T-cell (primary cell): Measurements from ENCODE around the gene KCTD18. TPM values are rescaled to one million over a fixed set of nuclear protein-coding genes. Genes with fewer than 3 reads are reported as not detected.
A peak's percentile ranks its signal among the peaks of the same experiment; 100 is the strongest.

Experiments
- ATAC-seq, 4 experiments: fragments of 200-7000 bp in 3 of 4; fragments of 150-1000 bp in 1 of 4; cut with Tn5 transposase; replicated peaks in 1 of 4; 1 replicate in 3 of 4; 2 replicates in 1 of 4; pipeline ENCODE4 v1.10.0; 2021; ENCODE audit warnings: moderate library complexity in 3 of 4, mild to moderate bottlenecking in 2 of 4, moderate number of reproducible peaks in 1 of 4
- CTCF ChIA-PET, 2 donors: fragments of 300-600 bp; sonication (Branson Sonifier 250); formaldehyde crosslinking; loops; one replicate each; lab custom pipeline; 2022; ENCODE audit warnings: antibody characterized with exemption in 2 of 2; lab: Charles Lee
- POLR2A ChIA-PET, 2 donors: fragments of 300-600 bp; sonication (Branson Sonifier 250); formaldehyde crosslinking; loops; one replicate each; lab custom pipeline; 2022; ENCODE audit warnings: antibody characterized with exemption in 2 of 2; lab: Charles Lee
- DNase-seq, 35 experiments: peaks; one replicate each; pipeline versions ENCODE4 v3.0.0 to v3.0.0-alpha.2; 2013 to 2023
- H3K27ac ChIP-seq: one replicate; pipeline ENCODE4 v1.5.1; 2013; ENCODE audit warnings: low read length
- H3K27me3 ChIP-seq, 2 experiments: replicated peaks in 1 of 2; 1 replicate in 1 of 2; 2 replicates in 1 of 2; pipeline versions ENCODE4 v1.6.1 to v1.7.0; 2013; ENCODE audit warnings: low read length in 1 of 2, mixed read lengths in 1 of 2; ENCODE audit not compliant: control insufficient read depth in 2 of 2, insufficient read depth in 2 of 2; ENCODE audit errors: extremely low read depth in 1 of 2
- H3K36me3 ChIP-seq, 2 donors: 1 replicate in 1 of 2; 2 replicates in 1 of 2; pipeline versions ENCODE4 v1.6.1 to v1.7.0; 2013; ENCODE audit warnings: low read length in 1 of 2; ENCODE audit not compliant: control insufficient read depth in 2 of 2, insufficient read depth in 1 of 2; ENCODE audit errors: extremely low read depth in 1 of 2
- H3K4me1 ChIP-seq, 2 experiments: 1 replicate in 1 of 2; 2 replicates in 1 of 2; pipeline versions ENCODE4 v1.6.1 to v1.7.0; 2013; ENCODE audit warnings: low read length in 2 of 2, mixed read lengths in 1 of 2; ENCODE audit not compliant: insufficient read depth in 2 of 2, control insufficient read depth in 1 of 2; ENCODE audit errors: extremely low read depth in 1 of 2
- H3K4me3 ChIP-seq, 2 donors: 1 replicate in 1 of 2; 2 replicates in 1 of 2; pipeline versions ENCODE4 v1.5.1 to v1.7.0; 2013; ENCODE audit warnings: mild to moderate bottlenecking in 2 of 2, low read length in 1 of 2, moderate library complexity in 1 of 2; ENCODE audit not compliant: control insufficient read depth in 1 of 2; ENCODE audit errors: extremely low read depth in 1 of 2
- H3K9me3 ChIP-seq: 2 replicates; pipeline ENCODE4 v1.7.0; 2013
- H3K27ac Mint-ChIP-seq, 2 donors: one replicate each; pipeline ENCODE4 v1.8.0; 2020 to 2021; ENCODE audit warnings: mild to moderate bottlenecking in 2 of 2, mixed read lengths in 2 of 2
- H3K27me3 Mint-ChIP-seq, 2 donors: one replicate each; pipeline ENCODE4 v1.8.0; 2021 to 2022; ENCODE audit warnings: mixed read lengths in 2 of 2
- H3K36me3 Mint-ChIP-seq: one replicate; pipeline ENCODE4 v1.8.0; 2021; ENCODE audit warnings: mixed read lengths
- H3K4me1 Mint-ChIP-seq, 3 donors: one replicate each; pipeline ENCODE4 v1.8.0; 2020 to 2022; ENCODE audit warnings: mixed read lengths in 3 of 3, mild to moderate bottlenecking in 1 of 3
- H3K4me3 Mint-ChIP-seq, 3 donors: one replicate each; pipeline ENCODE4 v1.8.0; 2020 to 2022; ENCODE audit warnings: mild to moderate bottlenecking in 3 of 3, mixed read lengths in 3 of 3, moderate library complexity in 3 of 3
- H3K9me3 Mint-ChIP-seq, 3 donors: one replicate each; pipeline ENCODE4 v1.8.0; 2020 to 2022; ENCODE audit warnings: mixed read lengths in 3 of 3
- WGBS: methylation state at CpG from one replicate; pipeline ENCODE4 v1.1.5; 2013; ENCODE audit warnings: missing lambda C conversion rate; ENCODE audit not compliant: insufficient coverage; 5-methylcytosine and 5-hydroxymethylcytosine counted together
- total RNA-seq, 35 experiments: library from RNA in 6 of 35; stranded (reverse) in 6 of 35; fragments of 120-200 nt in 1 of 35; gene quantifications; one replicate each; pipeline versions ENCODE4 v1.2.1 to v1.2.4 and lab custom pipeline; 2013 to 2026

KCTD18 gene
- total RNA-seq, 5 donors from 2014 or later (not counting 1 experiment from before 2014, with no cell fraction given) = 16.1 to 19.8 (median 19.1) TPM

DNA sequence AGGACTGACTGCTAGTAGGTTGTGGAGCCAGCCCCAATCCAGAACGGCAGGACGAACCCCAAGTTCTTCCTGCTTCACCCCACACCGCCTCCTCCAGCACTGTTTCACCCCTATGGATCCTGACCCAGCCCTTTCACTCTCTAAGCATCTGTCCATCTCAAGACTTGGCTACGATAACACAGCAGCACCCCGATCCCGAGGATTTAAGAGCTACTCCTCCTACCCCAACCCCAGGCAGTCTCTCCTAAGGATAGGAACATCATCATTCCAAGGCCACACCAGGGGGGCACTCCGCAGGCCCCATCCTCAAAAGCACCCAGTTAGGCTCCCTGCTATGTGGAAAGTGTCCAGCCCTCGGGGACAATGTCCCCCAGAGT lies 645 bp downstream of the KCTD18 start:
- POLR2A ChIA-PET = interaction anchor here in 1 of 2 donors (0.7 kb wide), 1 partner anchor 355 kb away, joined by 3 read pairs; the partner anchor contains the start of gene CLK1
- WGBS = 32% methylated on average over 5 of the region's 8 CpGs
- H3K27me3 ChIP-seq = peaks cover 0 to 2% of the 10 kb centered on the region in 2 experiments
- no peaks in the 10 kb centered on the region for H3K27me3 Mint-ChIP-seq
- H3K9me3 ChIP-seq = no peaks in the 10 kb centered on the region
- H3K27ac Mint-ChIP-seq = peak overlapping the region; percentile 93 to 94
- peaks cover 29 to 47% (median 40%) of the 10 kb centered on the region in 3 donors for H3K4me1 Mint-ChIP-seq
- peak overlapping the region; percentile 60 to 82 for H3K4me3 ChIP-seq
- H3K4me1 ChIP-seq = peaks cover 6 to 20% of the 10 kb centered on the region in 2 experiments
- H3K4me3 Mint-ChIP-seq = peak overlapping the region; percentile 89 to 92 (median 91)
- DNase-seq (peak in 5 of 35 experiments; percentile 1 to 21 (median 3)), ATAC-seq (peak in 1 of 4 experiments; percentile 0)
- peaks cover 0 to 8% of the 10 kb centered on the region in 2 donors for H3K36me3 ChIP-seq
- H3K9me3 Mint-ChIP-seq = no peaks in the 10 kb centered on the region
- H3K36me3 Mint-ChIP-seq = peaks cover 16% of the 10 kb centered on the region
- H3K27ac ChIP-seq = peak overlapping the region; percentile 67
- CTCF ChIA-PET = interaction anchor here (0.5 to 1.7 kb wide), 5 partner anchors 16 to 942 kb away, joined by 3 to 7 read pairs (median 4); partner anchors contain the start of genes SGO2 (in 1 of the 2), STRADB (in 1 of the 2) and TRAK2 (in 1 of the 2)

DNA sequence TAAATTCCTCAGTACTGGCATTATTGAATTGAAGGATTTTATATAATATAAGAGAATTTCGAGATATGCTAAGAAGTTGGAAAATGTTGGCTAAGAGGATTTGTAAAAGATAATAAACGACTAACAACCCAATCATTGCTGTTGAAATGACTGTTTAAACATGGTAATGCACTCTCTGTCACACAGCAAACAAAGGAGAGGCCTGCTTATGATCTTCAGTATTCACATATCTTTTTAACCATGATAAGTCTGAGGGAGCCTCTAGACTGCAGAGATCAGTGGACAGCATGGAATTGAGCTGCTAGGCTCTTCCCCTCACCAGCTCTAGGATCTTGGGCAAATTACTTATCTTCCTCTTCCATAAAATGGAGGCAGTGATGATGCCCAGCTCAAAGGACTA lies 2.7 kb downstream of the KCTD18 start:
- peaks cover 28% of the 10 kb centered on the region for H3K36me3 Mint-ChIP-seq
- peaks cover 0 to 3% (median 0%) of the 10 kb centered on the region in 3 donors for H3K9me3 Mint-ChIP-seq
- H3K27ac Mint-ChIP-seq = no peak overlapping the region
- ATAC-seq (no peak), DNase-seq (no peak)
- no CpG with 5 or more reads among the region's 2 CpGs for WGBS
- Histone ChIP-seq H3K36me3 (peaks cover 0 to 20% of the 10 kb centered on the region in 2 donors), H3K4me3 (no peak overlapping the region), H3K4me1 (peaks cover 6 to 18% of the 10 kb centered on the region in 2 experiments), H3K9me3 (no peaks in the 10 kb centered on the region), H3K27ac (no peak overlapping the region), H3K27me3 (peaks cover 0 to 2% of the 10 kb centered on the region in 2 experiments)
- POLR2A ChIA-PET = interaction anchor here in 1 of 2 donors (0.5 kb wide), 1 partner anchor 342 kb away, joined by 8 read pairs; no protein-coding TSS in a partner anchor
- H3K27me3 Mint-ChIP-seq = no peaks in the 10 kb centered on the region
- H3K4me1 Mint-ChIP-seq = peaks cover 36 to 51% (median 46%) of the 10 kb centered on the region in 3 donors
- no peak overlapping the region for H3K4me3 Mint-ChIP-seq
- CTCF ChIA-PET = no interaction called here

DNA sequence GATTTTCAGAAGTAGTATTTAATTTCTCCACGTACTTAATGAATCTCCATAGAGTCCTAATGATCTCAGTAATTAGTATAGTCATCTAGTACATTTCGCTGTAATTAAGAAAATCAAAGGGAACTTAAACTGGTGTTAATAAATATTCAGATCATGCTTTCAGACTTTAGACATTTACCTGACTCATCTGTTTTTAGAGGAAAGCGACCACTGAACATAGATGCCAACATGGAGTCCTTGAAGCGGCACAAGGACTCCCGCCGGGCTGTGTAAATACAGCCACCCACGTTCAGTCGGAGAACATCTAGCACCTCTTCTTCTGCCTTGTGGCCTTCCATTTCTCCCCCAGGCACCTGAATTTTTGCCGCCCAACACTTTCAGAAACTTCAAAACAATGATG lies 3.2 kb downstream of the KCTD18 start:
- Histone ChIP-seq H3K9me3 (no peaks in the 10 kb centered on the region), H3K36me3 (peaks cover 0 to 21% of the 10 kb centered on the region in 2 donors), H3K27me3 (no peaks in the 10 kb centered on the region), H3K4me1 (peaks cover 6 to 18% of the 10 kb centered on the region in 2 experiments), H3K4me3 (no peak overlapping the region), H3K27ac (no peak overlapping the region)
- ChIA-PET CTCF (no interaction called here), POLR2A (no interaction called here)
- Mint-ChIP-seq H3K9me3 (peaks cover 0 to 4% (median 0%) of the 10 kb centered on the region in 3 donors), H3K36me3 (peaks cover 31% of the 10 kb centered on the region), H3K27me3 (no peaks in the 10 kb centered on the region), H3K4me1 (peaks cover 36 to 51% (median 46%) of the 10 kb centered on the region in 3 donors), H3K4me3 (no peak overlapping the region), H3K27ac (peak overlapping the region in 1 of 2 donors; percentile 8)
- DNase-seq (no peak), ATAC-seq (no peak)
- WGBS = 95% methylated on average over 5 of the region's 9 CpGs

DNA sequence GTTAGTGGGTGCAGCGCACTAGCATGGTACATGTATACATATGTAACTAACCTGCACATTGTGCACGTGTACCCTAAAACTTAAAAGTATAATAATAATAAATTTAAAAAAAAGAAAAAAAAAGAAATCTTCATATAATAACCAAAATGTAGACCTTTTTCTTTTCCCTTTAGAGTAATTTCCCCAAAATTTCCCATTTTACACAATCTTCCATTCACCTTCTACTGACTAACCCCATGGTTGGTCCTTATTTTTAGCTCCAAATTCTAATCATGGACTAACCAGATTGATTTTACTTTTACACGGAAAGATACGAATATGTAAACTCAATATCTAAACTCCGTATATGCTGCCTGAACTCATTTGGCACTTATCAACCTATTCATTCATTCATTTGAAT lies 7.7 kb downstream of the KCTD18 start:
- ChIA-PET CTCF (no interaction called here), POLR2A (interaction anchor here (0.7 kb wide), 2 partner anchors 9 to 130 kb away, joined by 3 to 5 read pairs; no protein-coding TSS in a partner anchor)
- DNase-seq (no peak), ATAC-seq (no peak)
- no peaks in the 10 kb centered on the region for H3K27me3 Mint-ChIP-seq
- peaks cover 0 to 4% (median 0%) of the 10 kb centered on the region in 3 donors for H3K9me3 Mint-ChIP-seq
- no peaks in the 10 kb centered on the region for H3K9me3 ChIP-seq
- 100% methylated on average over 3 of the region's 5 CpGs for WGBS
- no peaks in the 10 kb centered on the region for H3K27me3 ChIP-seq
- no peak overlapping the region for H3K27ac Mint-ChIP-seq
- H3K27ac ChIP-seq = no peak overlapping the region
- no peak overlapping the region for H3K4me3 ChIP-seq
- H3K4me1 Mint-ChIP-seq = peaks cover 24 to 29% (median 25%) of the 10 kb centered on the region in 3 donors
- peaks cover 44% of the 10 kb centered on the region for H3K36me3 Mint-ChIP-seq
- H3K4me3 Mint-ChIP-seq = no peak overlapping the region
- peaks cover 0 to 38% of the 10 kb centered on the region in 2 donors for H3K36me3 ChIP-seq
- H3K4me1 ChIP-seq = no peaks in the 10 kb centered on the region

DNA sequence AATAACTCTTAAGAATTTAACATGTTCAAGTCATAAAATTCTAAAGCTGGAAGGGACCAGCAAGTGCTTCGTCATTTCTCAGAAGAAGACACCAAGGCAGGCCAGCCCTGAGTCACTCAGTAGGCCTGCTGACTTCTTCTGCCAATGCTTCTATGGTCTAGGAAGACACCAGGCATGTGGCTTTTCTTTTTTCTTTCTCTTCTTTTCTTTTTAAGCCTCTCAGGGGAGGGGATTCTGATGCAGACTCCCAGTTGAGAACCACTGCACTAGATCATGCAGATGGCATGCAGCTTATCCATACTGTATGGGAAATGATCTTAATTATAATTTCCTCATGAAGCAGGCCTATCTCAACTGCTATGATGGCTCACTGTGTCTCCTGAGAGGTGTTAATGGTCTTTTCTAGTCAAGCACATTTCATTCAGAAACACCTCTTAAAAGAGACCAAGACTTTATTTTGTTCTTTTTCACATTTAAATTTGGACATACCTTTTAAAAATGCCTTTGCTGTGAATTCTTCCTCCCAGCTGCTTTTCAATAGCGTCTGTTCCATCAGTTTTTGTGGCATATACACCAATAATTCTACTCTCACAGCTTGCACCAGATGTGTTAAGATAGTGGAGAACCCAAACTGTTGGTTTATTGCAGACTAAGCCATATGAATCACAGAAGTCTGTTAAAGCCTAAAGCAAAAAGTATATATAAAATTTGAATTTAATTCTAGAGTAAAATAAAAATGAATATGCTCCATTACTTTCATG lies 11.3 kb downstream of the KCTD18 start:
- H3K9me3 ChIP-seq = no peaks in the 10 kb centered on the region
- no peak overlapping the region for H3K27ac ChIP-seq
- ChIA-PET POLR2A (no interaction called here), CTCF (interaction anchor here (0.7 to 1.1 kb wide), 2 partner anchors 16 to 85 kb away, joined by 3 read pairs; no protein-coding TSS in a partner anchor)
- Mint-ChIP-seq H3K36me3 (peaks cover 40% of the 10 kb centered on the region), H3K4me1 (peaks cover 6 to 12% (median 8%) of the 10 kb centered on the region in 3 donors), H3K9me3 (peaks cover 0 to 4% (median 0%) of the 10 kb centered on the region in 3 donors), H3K27ac (no peak overlapping the region), H3K4me3 (no peak overlapping the region), H3K27me3 (no peaks in the 10 kb centered on the region)
- DNase-seq (no peak), ATAC-seq (no peak)
- no peak overlapping the region for H3K4me3 ChIP-seq
- no peaks in the 10 kb centered on the region for H3K27me3 ChIP-seq
- WGBS = 86% methylated on average over 1 of the region's 2 CpGs
- peaks cover 0 to 43% of the 10 kb centered on the region in 2 donors for H3K36me3 ChIP-seq
- H3K4me1 ChIP-seq = no peaks in the 10 kb centered on the region

DNA sequence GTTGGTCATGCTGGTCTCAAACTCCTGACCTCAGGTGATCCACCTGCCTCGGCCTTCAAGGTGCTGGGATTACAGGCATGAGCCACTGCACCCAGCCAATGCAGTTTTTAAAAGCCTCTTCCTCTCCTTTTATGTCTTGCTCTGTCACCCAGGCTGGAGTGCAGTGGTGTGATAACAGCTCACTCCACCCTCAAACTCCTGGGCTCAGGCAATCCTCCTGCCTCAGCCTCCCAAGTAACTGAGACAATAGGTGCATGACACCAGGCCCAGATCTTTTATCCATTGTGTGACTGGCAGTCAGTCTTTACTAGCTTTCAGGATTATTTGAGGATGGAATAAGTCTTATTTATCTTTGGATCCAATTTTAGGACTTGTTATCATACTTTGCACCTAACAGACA lies 13.2 kb downstream of the KCTD18 start:
- no peak overlapping the region for H3K27ac ChIP-seq
- ChIA-PET POLR2A (no interaction called here), CTCF (interaction anchor here in 1 of 2 donors (1.0 kb wide), 1 partner anchor 16 kb away, joined by 3 read pairs; no protein-coding TSS in a partner anchor)
- no peak overlapping the region for H3K4me3 ChIP-seq
- Mint-ChIP-seq H3K27me3 (no peaks in the 10 kb centered on the region), H3K27ac (no peak overlapping the region), H3K4me1 (peaks cover 2 to 6% (median 2%) of the 10 kb centered on the region in 3 donors), H3K36me3 (peaks cover 44% of the 10 kb centered on the region), H3K9me3 (no peaks in the 10 kb centered on the region), H3K4me3 (no peak overlapping the region)
- no peaks in the 10 kb centered on the region for H3K4me1 ChIP-seq
- no peak for DNase-seq
- ATAC-seq = no peak
- 100% methylated on average over 1 of the region's 1 CpG for WGBS
- H3K36me3 ChIP-seq = peaks cover 0 to 49% of the 10 kb centered on the region in 2 donors
- no peaks in the 10 kb centered on the region for H3K27me3 ChIP-seq
- H3K9me3 ChIP-seq = no peaks in the 10 kb centered on the region
